GM21447 (cell line): ENCODE results near the gene RIPK1.
A peak's percentile ranks its signal among the peaks of the same experiment; 100 is the strongest.
"Not testable (repeated sequence)": the region's sequence is repeated elsewhere in the genome, so short reads cannot be mapped to it uniquely, and the experiment has no call there.

Experiments used
- ATAC-seq: cut with Tn5 transposase; IDR thresholded peaks from one replicate; pipeline ENCODE4 v1.9.1; 2021; ENCODE audit not compliant: unreplicated experiment

RIPK1 gene

GRCh38 chr6:3133515-3133914 is 65.2 kb downstream of the RIPK1 start:
- no peak for ATAC-seq

- ATAC-seq = no peak
Measured at GRCh38 chr6:3135668-3136291, 67.5 kb downstream of the RIPK1 start.

GRCh38 chr6:3136292-3137011 is 68.2 kb downstream of the RIPK1 start:
- no peak for ATAC-seq

- no peak for ATAC-seq
Measured at GRCh38 chr6:3137057-3137777, 68.9 kb downstream of the RIPK1 start.

- ATAC-seq = not testable (repeated sequence)
Measured at GRCh38 chr6:3137873-3138272, 69.6 kb downstream of the RIPK1 start.

GRCh38 chr6:3138341-3138740 is 70.0 kb downstream of the RIPK1 start:
- ATAC-seq = no peak

- ATAC-seq = no peak
Measured at GRCh38 chr6:3139090-3139903, 71.0 kb downstream of the RIPK1 start.

GRCh38 chr6:3140201-3140600 is 71.9 kb downstream of the RIPK1 start:
- ATAC-seq = no peak

GRCh38 chr6:3142536-3142935 is 74.2 kb downstream of the RIPK1 start:
- ATAC-seq = no peak

GRCh38 chr6:3143158-3143557 is 74.9 kb downstream of the RIPK1 start:
- ATAC-seq = no peak

- no peak for ATAC-seq
Measured at GRCh38 chr6:3144571-3144970, 76.3 kb downstream of the RIPK1 start.

GRCh38 chr6:3147914-3148757 is 79.8 kb downstream of the RIPK1 start:
- no peak for ATAC-seq

- no peak for ATAC-seq
Measured at GRCh38 chr6:3151691-3152090, 83.4 kb downstream of the RIPK1 start.

GRCh38 chr6:3152689-3153088 is 84.4 kb downstream of the RIPK1 start:
- no peak for ATAC-seq

GRCh38 chr6:3155416-3155815 is 87.1 kb downstream of the RIPK1 start:
- ATAC-seq = not testable (repeated sequence)

GRCh38 chr6:3156184-3157130 is 88.2 kb downstream of the RIPK1 start:
- not testable (repeated sequence) for ATAC-seq

GRCh38 chr6:3157131-3157933 is 89.0 kb downstream of the RIPK1 start, which contains the start of gene TUBB2A:
Gene TUBB2A (minus strand): TSS chr6:3157544. CDS start chr6:3157463, 81 bp downstream.
- peak; percentile 69 for ATAC-seq
